ENCODE data around the gene TMCC2.

The TMCC2 gene

DNA sequence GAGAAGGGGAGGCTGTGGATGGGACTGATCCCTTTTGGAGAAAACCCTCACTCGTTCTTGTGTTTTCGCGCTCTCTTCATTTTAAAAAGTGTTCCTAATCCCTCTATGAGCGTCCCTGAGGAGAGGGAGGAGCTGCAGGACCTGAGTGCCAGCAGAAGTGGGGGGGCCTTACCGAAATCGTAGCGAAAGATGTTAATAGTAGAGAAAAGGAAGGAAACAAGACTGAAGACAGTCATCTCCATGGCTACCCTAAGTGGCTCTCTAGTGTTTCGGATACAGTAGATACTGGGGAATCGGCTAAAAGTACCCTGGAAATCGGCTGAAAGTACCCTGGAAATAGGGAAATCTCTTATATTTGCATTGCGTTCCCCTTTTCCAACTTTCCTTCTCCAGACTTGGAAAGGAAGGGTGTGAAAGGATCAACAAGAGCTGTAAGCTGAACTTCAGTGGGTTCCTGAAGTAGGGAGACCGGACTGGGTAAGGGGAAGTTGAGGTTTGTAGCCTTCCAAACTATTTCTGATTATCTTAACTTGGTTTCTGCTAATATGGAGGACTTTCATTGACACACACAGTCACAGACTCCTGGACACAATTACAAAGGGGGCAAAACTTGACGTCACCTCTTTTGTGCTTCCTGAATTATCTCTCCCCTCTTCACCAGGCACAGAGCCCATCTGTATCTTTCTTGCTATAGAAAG is 15.8 kb upstream of the TMCC2 start:
- H2BK5ac ChIP-seq (ENCODE audit: low read depth, low read length, poor library complexity): no peak overlapping the region
- WGBS (ENCODE audit: extremely low coverage, insufficient coverage, insufficient read length): no CpG with 5 or more reads among the region's 13 CpGs
- peaks cover 4% of the 10 kb centered on the region for H3K79me2 ChIP-seq (ENCODE audit: control insufficient read depth, insufficient read depth, low read length, poor library complexity)
- H3K9ac ChIP-seq (ENCODE audit: low read length): no peak overlapping the region
- no peak overlapping the region for H2BK12ac ChIP-seq (ENCODE audit: low read length)
- peak overlapping the region; percentile 84 for H4K8ac ChIP-seq (ENCODE audit: low read depth, low read length)
- no peaks in the 10 kb centered on the region for H3K9me3 ChIP-seq (ENCODE audit: insufficient read depth, low read depth, low read length)
- no peaks in the 10 kb centered on the region for H3K36me3 ChIP-seq (ENCODE audit: control insufficient read depth in 1 of 2, insufficient read depth in 2 of 2, low read length in 2 of 2)
- peaks cover 2% of the 10 kb centered on the region in 2 experiments for H3K4me1 ChIP-seq (ENCODE audit: control insufficient read depth in 1 of 2, insufficient read depth in 2 of 2, low read length in 2 of 2)
- H4K91ac ChIP-seq (ENCODE audit: low read depth, low read length): no peak overlapping the region
- H3K4me2 ChIP-seq (ENCODE audit: low read length): peak overlapping the region; percentile 61
- H3K27ac ChIP-seq (ENCODE audit: low read depth, low read length): no peak overlapping the region
- peak overlapping the region; percentile 64 for H4K12ac ChIP-seq (ENCODE audit: low read depth, low read length)
- no peak overlapping the region for H2AK5ac ChIP-seq (ENCODE audit: low read length)
- no peak for DNase-seq
- no peak overlapping the region for H2BK120ac ChIP-seq (ENCODE audit: insufficient read depth, low read length, poor library complexity)
- H3K27me3 ChIP-seq (ENCODE audit: insufficient read depth, low read length): no peaks in the 10 kb centered on the region
- H3K4me3 ChIP-seq (ENCODE audit: low read depth, low read length): no peak overlapping the region
- no peak overlapping the region for H3K23ac ChIP-seq (ENCODE audit: low read length)
- H2AFZ ChIP-seq (ENCODE audit: insufficient read depth, low read length, poor library complexity): peak overlapping the region; percentile 92
- H3K4ac ChIP-seq (ENCODE audit: low read depth, low read length): no peak overlapping the region
- peaks cover 10% of the 10 kb centered on the region for H3K79me1 ChIP-seq (ENCODE audit: low read length)
- no peak overlapping the region for H3K14ac ChIP-seq (ENCODE audit: low read length)
- H3K18ac ChIP-seq (ENCODE audit: low read length): no peak overlapping the region

DNA sequence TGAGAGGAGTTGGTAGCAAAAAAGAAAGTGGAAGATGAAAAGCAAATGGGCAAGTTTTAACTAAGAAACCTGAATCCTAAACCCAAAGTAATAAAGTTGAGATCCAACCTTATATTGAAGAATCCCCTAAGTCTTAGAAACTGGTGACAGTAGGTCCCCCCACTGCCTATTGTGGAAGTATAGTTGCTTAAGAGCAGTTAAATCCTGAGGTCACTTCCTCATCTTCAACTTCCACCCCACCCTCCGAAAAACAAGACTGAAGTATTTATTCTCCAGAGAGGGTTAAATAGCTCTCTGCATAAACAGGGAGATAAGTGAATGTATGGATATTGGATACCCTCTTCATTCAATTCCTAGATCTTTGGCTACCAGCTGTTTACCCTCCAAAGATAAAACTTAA is 13.0 kb upstream of the TMCC2 start:
- no peak overlapping the region for H2BK120ac ChIP-seq (ENCODE audit: insufficient read depth, low read length, poor library complexity)
- no peak overlapping the region for H3K9ac ChIP-seq (ENCODE audit: low read length)
- H4K91ac ChIP-seq (ENCODE audit: low read depth, low read length): no peak overlapping the region
- H3K14ac ChIP-seq (ENCODE audit: low read length): no peak overlapping the region
- WGBS (ENCODE audit: extremely low coverage, insufficient coverage, insufficient read length): no CpG with 5 or more reads among the region's 1 CpG
- DNase-seq: no peak
- H3K4ac ChIP-seq (ENCODE audit: low read depth, low read length): no peak overlapping the region
- H3K4me3 ChIP-seq (ENCODE audit: low read depth, low read length): no peak overlapping the region
- no peak overlapping the region for H2BK5ac ChIP-seq (ENCODE audit: low read depth, low read length, poor library complexity)
- no peaks in the 10 kb centered on the region for H3K9me3 ChIP-seq (ENCODE audit: insufficient read depth, low read depth, low read length)
- no peak overlapping the region for H2AFZ ChIP-seq (ENCODE audit: insufficient read depth, low read length, poor library complexity)
- peaks cover 10% of the 10 kb centered on the region for H3K79me1 ChIP-seq (ENCODE audit: low read length)
- no peak overlapping the region for H2BK12ac ChIP-seq (ENCODE audit: low read length)
- no peak overlapping the region for H3K27ac ChIP-seq (ENCODE audit: low read depth, low read length)
- H3K4me2 ChIP-seq (ENCODE audit: low read length): no peak overlapping the region
- no peaks in the 10 kb centered on the region for H3K36me3 ChIP-seq (ENCODE audit: control insufficient read depth in 1 of 2, insufficient read depth in 2 of 2, low read length in 2 of 2)
- H3K18ac ChIP-seq (ENCODE audit: low read length): no peak overlapping the region
- no peaks in the 10 kb centered on the region for H3K27me3 ChIP-seq (ENCODE audit: insufficient read depth, low read length)
- H4K8ac ChIP-seq (ENCODE audit: low read depth, low read length): no peak overlapping the region
- H2AK5ac ChIP-seq (ENCODE audit: low read length): no peak overlapping the region
- H3K79me2 ChIP-seq (ENCODE audit: control insufficient read depth, insufficient read depth, low read length, poor library complexity): peaks cover 4% of the 10 kb centered on the region
- H3K23ac ChIP-seq (ENCODE audit: low read length): no peak overlapping the region
- H4K12ac ChIP-seq (ENCODE audit: low read depth, low read length): no peak overlapping the region
- H3K4me1 ChIP-seq (ENCODE audit: control insufficient read depth in 1 of 2, insufficient read depth in 2 of 2, low read length in 2 of 2): peaks cover 2% of the 10 kb centered on the region in 2 experiments

DNA sequence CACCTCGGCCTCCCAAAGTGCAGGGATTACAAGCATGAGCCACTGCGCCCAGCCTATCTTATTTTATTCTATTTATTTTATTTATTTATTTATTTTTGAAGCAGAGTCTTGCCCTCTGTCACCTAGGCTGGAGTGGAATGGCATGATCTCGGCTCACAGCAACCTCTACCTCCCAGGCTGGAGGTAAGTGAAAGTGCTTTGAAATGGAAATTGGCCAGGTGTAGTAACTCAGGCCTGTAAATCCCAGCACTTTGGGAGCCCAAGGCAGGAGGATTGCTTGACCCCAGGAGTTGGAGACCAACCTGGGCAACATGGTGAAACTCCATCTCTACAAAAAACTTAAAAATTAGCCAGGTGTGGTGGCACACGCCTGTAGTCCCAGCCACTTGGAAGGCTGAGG is 11.2 kb upstream of the TMCC2 start:
- no CpG with 5 or more reads among the region's 4 CpGs for WGBS (ENCODE audit: extremely low coverage, insufficient coverage, insufficient read length)
- Histone ChIP-seq H3K14ac (ENCODE audit: low read length) (no peak overlapping the region), H3K27ac (ENCODE audit: low read depth, low read length) (no peak overlapping the region), H4K12ac (ENCODE audit: low read depth, low read length) (no peak overlapping the region), H3K9me3 (ENCODE audit: insufficient read depth, low read depth, low read length) (no peaks in the 10 kb centered on the region), H3K27me3 (ENCODE audit: insufficient read depth, low read length) (no peaks in the 10 kb centered on the region), H3K79me1 (ENCODE audit: low read length) (no peaks in the 10 kb centered on the region), H3K18ac (ENCODE audit: low read length) (no peak overlapping the region), H3K4ac (ENCODE audit: low read depth, low read length) (no peak overlapping the region), H3K79me2 (ENCODE audit: control insufficient read depth, insufficient read depth, low read length, poor library complexity) (no peaks in the 10 kb centered on the region), H3K4me3 (ENCODE audit: low read depth, low read length) (no peak overlapping the region), H2BK120ac (ENCODE audit: insufficient read depth, low read length, poor library complexity) (no peak overlapping the region), H3K36me3 (ENCODE audit: control insufficient read depth in 1 of 2, insufficient read depth in 2 of 2, low read length in 2 of 2) (no peaks in the 10 kb centered on the region), H3K4me1 (ENCODE audit: control insufficient read depth in 1 of 2, insufficient read depth in 2 of 2, low read length in 2 of 2) (peaks cover 2% of the 10 kb centered on the region in 2 experiments), H2AFZ (ENCODE audit: insufficient read depth, low read length, poor library complexity) (no peak overlapping the region), H3K23ac (ENCODE audit: low read length) (no peak overlapping the region), H4K91ac (ENCODE audit: low read depth, low read length) (no peak overlapping the region), H2AK5ac (ENCODE audit: low read length) (no peak overlapping the region), H4K8ac (ENCODE audit: low read depth, low read length) (no peak overlapping the region), H3K9ac (ENCODE audit: low read length) (no peak overlapping the region), H3K4me2 (ENCODE audit: low read length) (no peak overlapping the region), H2BK5ac (ENCODE audit: low read depth, low read length, poor library complexity) (no peak overlapping the region), H2BK12ac (ENCODE audit: low read length) (no peak overlapping the region)
- DNase-seq: no peak

GRCh38 chr1:205217418-205217817 is 10.3 kb upstream of the TMCC2 start:
- Histone ChIP-seq H3K27ac (ENCODE audit: low read depth, low read length) (no peak overlapping the region), H2BK5ac (ENCODE audit: low read depth, low read length, poor library complexity) (no peak overlapping the region), H3K27me3 (ENCODE audit: insufficient read depth, low read length) (no peaks in the 10 kb centered on the region), H3K36me3 (ENCODE audit: control insufficient read depth in 1 of 2, insufficient read depth in 2 of 2, low read length in 2 of 2) (no peaks in the 10 kb centered on the region), H4K8ac (ENCODE audit: low read depth, low read length) (no peak overlapping the region), H2AK5ac (ENCODE audit: low read length) (no peak overlapping the region), H4K91ac (ENCODE audit: low read depth, low read length) (no peak overlapping the region), H3K4me3 (ENCODE audit: low read depth, low read length) (no peak overlapping the region), H4K12ac (ENCODE audit: low read depth, low read length) (no peak overlapping the region), H3K4me1 (ENCODE audit: control insufficient read depth in 1 of 2, insufficient read depth in 2 of 2, low read length in 2 of 2) (no peaks in the 10 kb centered on the region), H3K14ac (ENCODE audit: low read length) (no peak overlapping the region), H3K4ac (ENCODE audit: low read depth, low read length) (no peak overlapping the region), H3K9ac (ENCODE audit: low read length) (no peak overlapping the region), H2BK12ac (ENCODE audit: low read length) (no peak overlapping the region), H3K23ac (ENCODE audit: low read length) (no peak overlapping the region), H3K79me2 (ENCODE audit: control insufficient read depth, insufficient read depth, low read length, poor library complexity) (no peaks in the 10 kb centered on the region), H3K4me2 (ENCODE audit: low read length) (no peak overlapping the region), H3K79me1 (ENCODE audit: low read length) (no peaks in the 10 kb centered on the region), H2BK120ac (ENCODE audit: insufficient read depth, low read length, poor library complexity) (no peak overlapping the region), H2AFZ (ENCODE audit: insufficient read depth, low read length, poor library complexity) (no peak overlapping the region), H3K9me3 (ENCODE audit: insufficient read depth, low read depth, low read length) (no peaks in the 10 kb centered on the region), H3K18ac (ENCODE audit: low read length) (no peak overlapping the region)
- no CpG with 5 or more reads among the region's 3 CpGs for WGBS (ENCODE audit: extremely low coverage, insufficient coverage, insufficient read length)
- DNase-seq: peak in 1 of 2 donors; percentile 50
